Stimulated activated CD8-positive, alpha-beta memory T cell treated with anti-CD3 and anti-CD28 coated beads, Interleukin-15, amount 100 ng/mL, for 4 hours (primary cell): ENCODE results near the gene LGALS16.
A peak's percentile ranks its signal among the peaks of the same experiment; 100 is the strongest.
"Not testable (repeated sequence)": the region's sequence is repeated elsewhere in the genome, so short reads cannot be mapped to it uniquely, and the experiment has no call there.

Experiments
- DNase-seq, 2 donors: peaks; one replicate each; pipeline ENCODE4 v3.0.0-alpha.2; 2020; ENCODE audit warnings: low read depth in 2 of 2

The LGALS16 gene, protein sequence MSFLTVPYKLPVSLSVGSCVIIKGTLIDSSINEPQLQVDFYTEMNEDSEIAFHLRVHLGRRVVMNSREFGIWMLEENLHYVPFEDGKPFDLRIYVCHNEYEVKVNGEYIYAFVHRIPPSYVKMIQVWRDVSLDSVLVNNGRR

DNA sequence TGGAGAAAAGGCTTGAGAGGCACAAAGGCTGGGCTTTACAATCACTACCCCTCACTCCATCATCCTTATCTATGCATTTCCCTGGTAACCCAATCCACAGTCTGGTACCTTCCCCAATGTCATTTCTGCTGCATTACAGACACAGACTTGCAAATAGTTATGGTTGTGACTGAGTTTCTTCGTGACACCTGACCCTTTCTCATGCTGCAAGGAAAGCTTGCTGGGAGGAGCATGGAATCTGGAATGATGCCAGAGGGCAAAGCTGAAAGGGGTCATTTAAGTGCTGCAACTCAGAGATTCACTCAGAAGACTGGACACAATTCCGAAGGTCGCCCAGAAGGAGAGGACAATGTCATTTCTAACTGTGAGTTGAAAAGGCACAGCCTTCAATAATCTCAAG lies at the start of gene LGALS16:
TSS of gene LGALS16 (plus strand) at position 301 of the 400 bp plus-strand sequence. CDS start at position 350, 49 bp downstream.
- no peak for DNase-seq

DNA sequence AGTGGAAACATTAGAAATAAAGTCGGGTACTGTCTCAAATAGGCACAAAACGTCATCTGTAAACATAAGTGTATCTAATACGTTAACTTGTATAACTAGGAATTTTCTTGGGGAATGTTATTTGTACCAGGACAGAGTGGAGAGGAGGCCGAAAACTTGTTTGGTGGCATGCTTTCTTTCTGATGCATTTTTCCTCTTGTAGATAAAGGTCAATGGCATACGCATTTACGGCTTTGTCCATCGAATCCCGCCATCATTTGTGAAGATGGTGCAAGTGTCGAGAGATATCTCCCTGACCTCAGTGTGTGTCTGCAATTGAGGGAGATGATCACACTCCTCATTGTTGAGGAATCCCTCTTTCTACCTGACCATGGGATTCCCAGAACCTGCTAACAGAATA lies 48.7 kb upstream of the LGALS16 start:
- DNase-seq = no peak

DNA sequence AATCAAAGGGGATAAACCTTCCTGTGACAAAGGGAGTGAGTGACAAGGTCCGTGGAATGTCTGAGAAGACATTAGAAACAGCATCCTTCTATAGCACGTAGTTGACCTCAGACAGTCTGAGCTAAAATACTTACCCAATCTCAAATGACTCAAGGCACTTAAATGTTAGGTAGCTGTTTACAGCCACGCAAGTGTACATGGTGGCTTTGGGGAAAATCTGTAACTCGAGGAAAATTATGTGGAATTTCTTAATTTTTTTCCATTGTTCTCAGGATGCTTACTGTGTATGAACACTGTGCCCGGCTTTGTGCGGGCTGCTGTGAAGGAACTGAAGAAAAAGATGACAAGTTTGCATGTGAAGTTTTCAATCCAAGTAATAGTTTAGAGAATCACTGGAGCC lies 48.2 kb upstream of the LGALS16 start:
- no peak for DNase-seq

DNA sequence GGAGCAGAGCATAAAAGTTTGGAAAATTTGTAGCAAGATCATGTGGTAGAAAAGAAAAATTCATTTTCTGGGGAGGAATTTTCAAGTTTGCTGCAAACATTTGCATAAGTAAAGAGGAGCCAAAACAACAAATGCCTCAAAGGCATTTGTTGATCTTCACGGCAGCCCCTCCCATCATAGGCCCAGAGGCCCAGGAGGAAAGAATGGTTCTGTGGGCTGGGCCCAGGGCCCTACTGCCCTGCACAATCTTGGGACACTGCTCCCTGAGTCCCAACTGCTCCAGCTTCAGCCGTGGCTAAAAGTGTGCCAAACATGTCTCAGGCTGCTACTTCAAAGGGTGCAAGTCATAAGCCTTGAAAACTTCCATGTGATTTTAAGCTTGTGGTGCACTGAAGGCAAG lies 42.1 kb upstream of the LGALS16 start:
- DNase-seq = no peak

DNA sequence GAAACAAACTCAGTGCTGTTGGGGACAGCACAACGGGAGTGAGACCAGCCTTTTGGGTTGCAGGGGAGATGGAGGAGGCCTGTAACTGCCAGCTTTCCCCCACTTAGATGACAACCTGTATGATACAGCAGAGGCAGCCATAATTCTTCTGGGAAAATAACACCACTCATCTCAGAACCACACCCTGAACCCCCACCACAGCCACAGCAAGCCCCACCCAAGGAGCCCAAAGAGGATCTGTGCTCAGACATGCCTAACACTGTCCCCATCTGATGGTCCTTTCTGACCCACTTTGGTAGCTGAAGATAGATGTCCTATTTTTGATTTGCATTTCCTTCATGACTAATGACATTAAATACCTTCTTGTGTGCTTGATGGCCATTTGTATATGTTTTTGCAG lies 38.0 kb upstream of the LGALS16 start:
- DNase-seq = no peak

DNA sequence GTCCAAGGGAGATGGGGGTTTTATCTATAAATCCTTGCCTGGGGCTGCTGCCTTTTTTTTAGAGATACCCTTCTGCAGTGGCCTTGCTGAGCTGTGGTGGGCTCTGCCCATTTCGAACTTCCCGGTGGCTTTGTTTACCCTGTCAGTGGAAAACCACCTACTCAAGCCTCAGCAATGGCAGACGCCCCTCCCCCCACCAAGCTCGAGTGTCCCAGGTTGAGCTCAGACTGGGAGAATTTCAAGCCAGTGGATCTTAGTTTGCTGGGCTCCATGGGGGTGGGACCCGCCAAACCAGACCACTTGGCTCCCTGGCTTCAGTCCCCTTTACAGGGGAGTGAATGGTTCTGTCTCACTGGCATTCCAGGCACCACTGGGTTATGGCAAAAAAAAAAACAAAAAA lies 31.8 kb upstream of the LGALS16 start:
- DNase-seq = no peak

DNA sequence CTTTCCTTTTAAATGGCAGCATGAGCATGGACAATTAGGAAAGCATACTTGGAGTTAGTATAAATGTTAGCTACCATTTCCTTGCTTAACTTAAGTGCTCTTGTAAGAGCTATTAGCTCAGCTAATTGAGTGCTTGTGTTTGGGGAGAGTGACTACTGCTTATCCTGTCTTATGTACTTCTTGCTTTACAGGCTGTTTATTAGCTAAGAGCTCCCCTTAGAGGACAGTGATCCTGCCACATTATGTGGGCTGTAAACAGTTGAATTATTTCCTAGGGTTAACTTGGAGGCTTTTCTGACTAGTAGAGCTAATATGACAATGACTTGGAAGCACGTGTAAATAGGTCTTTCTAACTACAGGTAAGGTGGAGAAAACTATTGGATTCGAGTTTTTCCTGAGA lies 28.1 kb upstream of the LGALS16 start:
- DNase-seq = not testable (repeated sequence)

DNA sequence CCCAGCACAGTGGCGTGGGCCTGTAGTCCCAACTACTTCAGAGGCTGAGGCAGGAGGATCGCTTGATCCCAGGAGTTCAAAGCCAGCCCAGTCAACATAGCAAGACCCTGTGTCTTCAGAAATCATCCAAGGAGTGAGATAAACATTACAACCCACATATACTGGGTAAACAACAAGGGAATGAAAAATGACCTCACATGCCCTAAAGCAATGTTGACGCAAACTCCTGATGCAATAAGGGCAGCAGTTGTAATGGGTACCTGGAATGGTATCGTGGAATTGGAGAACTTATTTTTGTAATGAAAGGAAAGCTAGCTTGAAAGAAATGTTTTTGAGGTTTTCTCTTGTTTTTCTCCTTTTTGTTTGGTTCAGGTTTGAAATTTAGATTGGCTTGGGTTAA lies 24.5 kb upstream of the LGALS16 start:
- no peak for DNase-seq

DNA sequence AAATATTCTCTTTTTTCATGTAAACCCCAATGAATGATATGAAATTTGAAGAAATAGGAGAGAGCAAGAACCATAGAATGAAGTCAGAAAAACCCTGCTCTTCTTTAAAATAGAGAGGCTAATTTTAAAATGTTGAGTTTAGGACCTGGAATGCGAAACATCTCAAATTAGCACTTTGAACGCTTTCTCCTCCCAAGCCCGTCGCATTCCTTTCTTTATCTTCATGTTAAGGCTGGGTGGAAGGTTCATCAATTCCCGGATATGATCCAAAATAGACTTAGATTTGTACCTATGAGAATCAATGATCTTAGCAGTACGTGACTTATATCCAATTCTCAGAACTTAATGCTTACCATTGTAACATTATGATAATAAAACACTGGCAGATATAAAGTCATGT lies 24.1 kb upstream of the LGALS16 start:
- no peak for DNase-seq

DNA sequence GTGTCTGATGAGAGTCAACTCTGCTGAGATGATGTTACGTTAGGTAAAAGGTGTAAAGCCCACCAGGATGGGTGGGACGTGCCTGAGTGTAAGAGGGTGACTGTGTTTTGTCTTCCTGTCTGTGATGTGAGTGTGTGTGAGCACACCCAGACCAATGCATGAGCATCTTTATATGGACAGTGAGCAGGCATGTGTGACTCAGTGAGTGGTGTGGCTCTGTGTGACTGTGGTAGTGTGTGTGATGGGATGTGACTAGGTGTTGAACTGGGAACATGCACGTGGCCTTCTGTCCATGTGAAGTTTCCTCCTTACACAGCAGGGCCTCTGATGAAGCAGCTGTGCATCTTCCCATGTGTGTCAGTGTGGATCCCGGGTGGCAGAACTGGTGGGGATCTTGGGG lies 17.8 kb upstream of the LGALS16 start:
- no peak for DNase-seq

DNA sequence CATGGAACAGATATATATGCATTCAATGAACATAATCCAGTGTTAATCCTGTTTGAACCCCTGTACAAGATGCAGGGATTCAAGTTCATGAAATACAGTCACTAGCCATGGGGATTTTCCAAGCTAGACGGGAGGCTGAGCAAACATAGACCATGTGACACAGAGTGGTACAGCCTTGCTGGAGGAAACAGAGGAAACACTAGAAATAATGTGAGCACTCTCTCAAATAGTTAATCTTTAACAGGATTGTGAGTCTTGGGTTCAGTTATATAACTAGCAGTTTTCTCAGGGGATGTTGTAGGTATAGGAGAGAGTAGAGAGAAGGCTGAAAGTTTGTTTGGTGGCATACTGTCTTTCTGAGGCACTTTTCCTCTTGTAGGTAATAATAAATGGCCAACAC lies 13.9 kb upstream of the LGALS16 start:
- DNase-seq = no peak

DNA sequence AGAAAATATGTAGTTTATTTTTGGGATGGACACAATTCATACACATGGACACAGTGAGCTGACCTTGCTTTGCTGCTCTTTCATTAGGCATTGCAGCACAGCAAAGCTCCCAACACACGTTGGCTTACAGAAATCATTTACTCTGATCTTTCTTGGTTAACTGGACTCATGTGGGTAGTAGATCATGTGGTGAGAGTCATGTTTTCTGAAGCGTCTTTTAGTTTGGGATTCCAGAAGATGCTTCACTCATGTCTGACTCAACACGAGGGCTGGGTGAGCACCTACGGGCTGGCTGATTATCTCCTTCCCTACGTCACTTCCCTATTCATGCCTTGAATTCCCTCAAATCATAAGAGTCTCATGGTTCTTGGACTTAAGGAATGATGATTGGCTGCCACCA lies 12.1 kb upstream of the LGALS16 start:
- no peak for DNase-seq

DNA sequence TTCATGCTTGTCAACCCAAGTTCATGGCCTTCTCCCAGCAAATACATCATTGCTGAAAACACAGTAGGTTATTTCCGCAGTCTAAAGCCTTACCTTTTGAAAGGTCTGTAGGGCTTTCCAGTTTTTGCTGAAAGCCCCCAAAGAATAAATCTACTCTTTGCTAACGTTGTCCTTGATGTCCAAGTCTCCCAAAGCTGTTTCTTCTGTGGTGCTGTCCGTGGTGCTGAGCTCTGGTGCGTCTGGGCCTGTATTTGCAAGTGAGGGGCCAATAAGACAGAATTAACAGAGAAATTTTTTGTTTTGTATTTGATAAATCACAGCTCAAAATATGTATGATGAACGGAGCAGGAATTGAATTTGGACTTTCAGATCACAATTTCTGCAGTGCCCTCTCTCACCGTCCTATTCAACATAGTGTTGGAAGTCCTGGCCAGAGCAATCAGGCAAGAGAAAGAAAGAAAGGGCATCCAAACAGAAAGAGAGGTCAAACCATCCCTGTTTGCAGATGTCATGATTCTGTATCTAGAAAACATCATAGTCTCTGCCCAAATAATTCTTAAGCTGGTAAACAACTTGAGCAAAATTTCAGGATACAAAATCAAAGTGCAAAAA lies 9.8 kb upstream of the LGALS16 start:
- DNase-seq = no peak

DNA sequence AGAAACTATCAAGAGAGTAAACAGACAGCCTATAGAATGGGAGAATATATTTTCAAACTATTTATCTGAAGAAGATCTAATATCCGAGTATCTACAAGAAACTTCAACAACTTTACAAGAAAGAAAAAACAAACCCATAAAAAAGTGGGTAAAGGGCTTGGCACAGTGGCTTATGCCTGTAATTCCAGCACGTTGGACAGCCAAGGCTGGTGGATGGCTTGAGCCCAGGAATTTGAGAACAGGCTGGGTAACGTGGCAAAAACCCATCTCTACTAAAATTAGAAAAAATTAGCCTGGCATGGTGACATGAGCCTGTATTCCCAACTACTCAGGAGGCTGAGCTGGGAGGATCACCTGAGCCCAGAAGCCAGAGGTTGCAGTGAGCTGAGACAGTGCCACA lies 7.8 kb upstream of the LGALS16 start:
- no peak for DNase-seq

DNA sequence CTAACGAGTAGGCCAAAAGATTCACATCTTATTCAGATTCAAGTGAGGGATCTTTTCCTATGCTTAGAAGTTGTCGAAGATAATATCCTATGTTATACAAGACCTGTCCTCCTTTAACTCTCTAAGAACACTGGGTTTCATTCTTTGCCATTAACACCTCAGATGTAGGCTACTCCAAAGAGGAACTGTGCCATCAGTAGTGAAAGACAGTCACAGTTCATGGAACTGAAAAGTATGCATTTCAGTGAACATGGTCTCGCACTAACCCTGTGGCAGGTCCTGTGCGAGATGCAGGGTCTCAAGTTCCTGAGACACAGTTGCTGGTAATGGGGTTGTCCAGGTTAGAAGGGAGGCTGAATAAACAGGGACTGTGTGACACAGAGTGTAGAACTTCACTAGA lies 4.1 kb downstream of the LGALS16 start:
- no peak for DNase-seq

DNA sequence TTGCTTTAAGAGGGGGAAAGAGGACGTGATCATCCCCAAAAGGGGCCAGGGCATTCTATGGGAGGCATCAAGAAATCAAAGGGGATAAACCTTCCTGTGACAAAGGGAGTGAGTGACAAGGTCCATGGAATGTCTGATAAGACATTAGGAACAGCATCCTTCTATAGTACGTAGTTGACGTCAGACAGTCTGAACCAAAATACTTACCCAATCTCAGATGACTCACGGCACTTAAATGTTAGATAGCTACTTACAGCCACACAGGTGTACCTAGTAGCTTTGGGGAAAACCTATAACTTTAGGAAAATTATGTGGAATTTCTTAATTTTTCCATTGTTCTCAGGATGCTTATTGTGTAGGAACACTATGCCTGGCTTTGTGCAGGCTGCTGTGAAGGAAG lies 4.9 kb downstream of the LGALS16 start:
- DNase-seq = no peak

DNA sequence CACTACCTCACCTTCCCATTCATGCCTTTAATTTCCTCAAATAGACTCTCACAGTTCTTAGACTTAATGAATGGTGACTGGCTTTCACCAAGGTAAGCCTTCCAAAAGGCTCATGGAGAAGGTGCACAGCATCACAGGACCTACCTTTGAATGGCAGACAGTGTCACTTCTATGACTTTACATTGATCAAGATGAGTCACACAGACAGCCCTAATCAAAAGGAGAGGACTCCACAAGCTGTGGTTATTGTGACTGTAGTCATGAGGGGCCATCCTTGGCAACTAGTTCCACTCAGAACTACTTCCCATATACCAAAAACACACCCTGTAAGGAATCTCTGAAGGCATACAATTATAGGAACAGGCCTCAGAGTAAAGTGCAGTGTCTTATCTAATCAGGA lies 5.9 kb downstream of the LGALS16 start:
- DNase-seq = no peak

DNA sequence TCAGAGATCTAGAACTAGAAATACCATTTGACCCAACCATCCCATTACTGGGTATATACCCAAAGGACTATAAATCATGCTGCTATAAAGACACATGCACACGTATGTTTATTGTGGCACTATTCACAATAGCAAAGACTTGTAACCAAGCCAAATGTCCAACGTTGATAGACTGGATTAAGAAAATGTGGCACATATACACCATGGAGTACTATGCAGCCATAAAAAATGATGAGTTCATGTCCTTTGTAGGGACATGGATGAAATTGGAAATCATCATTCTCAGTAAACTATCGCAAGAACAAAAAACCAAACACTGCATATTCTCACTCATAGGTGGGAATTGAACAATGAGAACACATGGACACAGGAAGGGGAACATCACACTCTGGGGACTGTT lies 14.1 kb downstream of the LGALS16 start:
- DNase-seq = not testable (repeated sequence)

DNA sequence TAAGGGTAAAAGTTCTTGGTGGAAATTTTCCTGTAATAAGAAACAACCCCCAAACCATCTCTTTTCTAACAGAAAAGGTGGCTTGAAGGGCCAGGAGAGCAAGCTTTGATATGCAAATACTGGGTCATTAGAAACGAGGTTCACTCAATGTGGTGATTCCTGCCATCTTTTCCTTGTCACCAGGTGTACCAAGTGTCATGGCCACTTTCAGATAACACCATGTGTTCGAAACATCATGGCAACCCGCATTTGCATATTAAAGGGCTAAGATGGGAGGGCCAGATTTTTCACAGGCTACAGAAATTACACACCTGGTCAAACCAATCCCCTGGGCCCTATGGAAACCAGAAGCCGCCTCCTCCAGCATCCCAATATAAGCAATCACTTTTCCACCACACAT lies 15.3 kb downstream of the LGALS16 start:
- no peak for DNase-seq

DNA sequence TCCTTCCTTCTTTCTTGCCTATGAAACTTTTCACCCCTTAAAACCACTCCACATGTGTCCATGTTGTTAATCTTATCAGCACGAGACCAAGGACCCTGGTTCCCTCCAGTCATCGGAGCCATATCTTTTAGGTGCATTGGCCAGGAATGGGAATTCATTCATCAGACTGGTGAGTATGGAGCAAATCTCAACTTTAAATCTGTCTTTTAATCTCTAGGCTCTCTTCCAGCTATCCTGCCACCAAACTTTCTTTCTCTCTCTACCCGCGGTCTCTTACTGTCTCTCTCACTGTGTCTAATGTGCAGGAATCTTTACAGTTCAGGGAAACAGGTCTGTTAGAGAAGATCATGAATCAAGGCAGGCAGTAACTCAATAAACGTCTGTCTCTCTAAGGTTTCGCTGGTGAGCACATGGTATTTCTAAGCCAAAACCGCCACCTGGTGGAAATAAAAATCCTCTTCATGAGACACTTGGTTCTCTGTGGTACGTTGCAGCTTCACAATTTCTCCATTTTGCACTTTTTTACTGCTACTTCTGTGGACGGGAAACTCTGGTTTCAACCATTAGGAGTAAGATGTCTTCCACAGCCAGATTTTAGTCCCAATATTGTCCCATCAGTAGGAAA lies 16.1 kb downstream of the LGALS16 start:
- peak in 1 of 2 donors; percentile 5 for DNase-seq

DNA sequence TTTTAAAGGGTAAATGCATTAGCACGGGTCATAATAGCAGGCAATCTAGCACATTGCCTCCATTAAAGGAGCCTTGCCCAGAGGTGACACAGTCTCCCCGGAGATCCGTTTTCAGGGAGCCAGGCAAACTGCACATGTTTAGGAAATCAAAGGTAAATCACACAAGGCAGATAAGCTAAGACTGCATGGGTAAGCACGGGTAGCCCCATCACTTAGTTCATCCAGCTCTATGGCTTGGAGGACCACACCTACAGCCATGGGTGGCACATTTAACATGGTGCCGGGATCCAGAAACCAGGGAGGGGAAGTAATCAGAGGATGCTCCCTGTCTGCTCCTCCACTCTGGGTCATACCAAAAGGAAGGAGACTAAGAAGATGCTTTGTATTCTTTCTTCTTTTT lies 16.8 kb downstream of the LGALS16 start:
- no peak for DNase-seq

DNA sequence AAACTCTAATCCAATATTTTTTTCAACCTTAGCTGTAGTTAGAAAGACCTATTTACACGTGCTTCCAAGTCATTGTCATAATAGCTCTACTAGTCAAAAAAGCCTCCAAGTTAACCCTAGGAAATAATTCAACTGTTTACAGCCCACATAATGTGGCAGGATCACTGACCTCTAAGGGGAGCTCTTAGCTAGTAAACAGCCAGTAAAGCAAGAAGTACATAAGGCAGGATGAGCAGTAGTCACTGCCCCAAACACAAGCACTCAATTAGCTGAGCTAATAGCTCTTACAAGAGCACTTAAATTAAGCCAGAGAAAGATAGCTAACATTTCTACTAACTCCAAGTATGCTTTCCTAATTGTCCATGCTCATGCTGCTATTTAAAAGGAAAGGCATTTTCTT lies 18.1 kb downstream of the LGALS16 start:
- not testable (repeated sequence) for DNase-seq

DNA sequence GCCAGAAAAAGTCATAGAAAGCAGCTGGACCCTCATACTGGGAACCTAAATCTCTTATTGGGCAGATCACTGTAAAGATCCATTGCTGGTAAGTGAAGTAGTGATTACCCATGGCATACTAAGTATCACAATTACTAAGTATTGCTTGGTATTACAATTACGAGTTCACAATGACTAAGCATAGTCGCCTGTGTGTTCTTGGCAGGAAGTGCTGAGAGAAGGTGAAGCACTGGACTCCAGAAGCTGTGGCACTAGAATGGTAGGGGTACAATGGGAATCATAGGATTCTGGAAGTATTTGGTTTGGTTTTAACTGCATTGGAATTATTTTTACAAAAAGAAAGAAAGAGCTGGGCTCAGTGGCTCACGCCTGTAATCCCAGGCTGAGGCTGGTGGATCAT lies 20.3 kb downstream of the LGALS16 start:
- no peak for DNase-seq
